ENCODE measurements around the gene CHST13. TPM values are rescaled to one million over a fixed set of nuclear protein-coding genes. Genes with fewer than 3 reads are reported as not detected.
"Not testable (repeated sequence)": the region's sequence is repeated elsewhere in the genome, so short reads cannot be mapped to it uniquely, and the experiment has no call there.

The CHST13 gene
- total RNA-seq, 2 experiments from 2014 or later = not detected

DNA sequence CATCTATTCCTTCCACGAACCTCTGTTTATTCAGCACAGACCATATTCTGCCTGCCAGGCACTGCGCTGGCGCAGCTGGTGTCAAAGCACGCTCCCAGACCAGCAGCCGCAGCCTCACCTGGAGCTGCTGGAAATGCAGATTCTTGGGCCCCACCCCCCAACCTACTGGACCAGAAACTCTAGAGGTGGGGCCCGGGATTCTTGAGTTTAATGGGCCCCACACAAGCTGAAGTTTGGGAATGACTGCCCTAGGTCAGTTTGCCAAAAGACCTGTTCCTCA is 7.0 kb downstream of the CHST13 start:
- H3K36me3 Mint-ChIP-seq (ENCODE audit: low read depth) = no peaks in the 10 kb centered on the region
- TF ChIP-seq CTCF (IDR thresholded peaks at IDR 0.05) = no peak
- no peak for ATAC-seq (ENCODE audit: poor library complexity)

GRCh38 chr3:126533506-126533905 is 9.6 kb downstream of the CHST13 start:
- H3K27ac ChIP-seq (ENCODE audit: low read depth in 1 of 2, low read length in 2 of 2) = no peak overlapping the region
- no peaks in the 10 kb centered on the region for H3K9me3 Mint-ChIP-seq
- intact Hi-C loops (cut with DNase I, micrococcal nuclease) = no loop called here
- H3K9me3 ChIP-seq (ENCODE audit: control insufficient read depth in 1 of 2, insufficient read depth in 1 of 2, low read length in 2 of 2) = no peaks in the 10 kb centered on the region
- ChIA-PET POLR2A (no interaction called here), CTCF (interaction anchor here (0.9 kb wide), 1 partner anchor 11 kb away, joined by 4 read pairs; no protein-coding TSS in a partner anchor)
- DNase-seq (no peak), ATAC-seq (ENCODE audit: poor library complexity) (no peak)
- no peak overlapping the region for H3K4me3 ChIP-seq (ENCODE audit: low read length)
- H3K36me3 Mint-ChIP-seq (ENCODE audit: low read depth) = no peaks in the 10 kb centered on the region
- peaks cover 6% of the 10 kb centered on the region for H3K27me3 Mint-ChIP-seq
- H3K4me1 Mint-ChIP-seq (ENCODE audit: low read depth) = no peaks in the 10 kb centered on the region
- no peaks in the 10 kb centered on the region for H3K27me3 ChIP-seq (ENCODE audit: control insufficient read depth in 1 of 2, insufficient read depth in 2 of 2, low read length in 2 of 2)
- H3K4me3 Mint-ChIP-seq = no peak overlapping the region
- H3K27ac Mint-ChIP-seq = no peak overlapping the region
- no peaks in the 10 kb centered on the region for H3K36me3 ChIP-seq (ENCODE audit: insufficient read depth, low read length)
- TF ChIP-seq CTCF (IDR thresholded peaks at IDR 0.05) = no peak
- H3K4me1 ChIP-seq (ENCODE audit: insufficient read depth, low read length) = no peaks in the 10 kb centered on the region

More for the DNA sequence above, 7.0 kb downstream of the CHST13 start:
- H3K4me1 Mint-ChIP-seq (ENCODE audit: low read depth) = no peaks in the 10 kb centered on the region
- no peak overlapping the region for H3K27ac ChIP-seq (ENCODE audit: low read depth in 1 of 2, low read length in 2 of 2)
- no peaks in the 10 kb centered on the region for H3K9me3 ChIP-seq (ENCODE audit: control insufficient read depth in 1 of 2, insufficient read depth in 1 of 2, low read length in 2 of 2)
- peaks cover 7% of the 10 kb centered on the region for H3K27me3 Mint-ChIP-seq
- H3K4me3 ChIP-seq (ENCODE audit: low read length) = no peak overlapping the region
- intact Hi-C loops (cut with DNase I, micrococcal nuclease) = no loop called here
- H3K4me3 Mint-ChIP-seq = no peak overlapping the region
- no peaks in the 10 kb centered on the region for H3K4me1 ChIP-seq (ENCODE audit: insufficient read depth, low read length)
- DNase-seq = no peak
- ChIA-PET POLR2A (no interaction called here), CTCF (no interaction called here)
- H3K9me3 Mint-ChIP-seq = no peaks in the 10 kb centered on the region
- no peak overlapping the region for H3K27ac Mint-ChIP-seq
- no peaks in the 10 kb centered on the region for H3K36me3 ChIP-seq (ENCODE audit: insufficient read depth, low read length)
- no peaks in the 10 kb centered on the region for H3K27me3 ChIP-seq (ENCODE audit: control insufficient read depth in 1 of 2, insufficient read depth in 2 of 2, low read length in 2 of 2)

- H3K36me3 ChIP-seq (ENCODE audit: insufficient read depth, low read length); H3K27me3 ChIP-seq (ENCODE audit: control insufficient read depth in 1 of 2, insufficient read depth in 2 of 2, low read length in 2 of 2); H3K9me3 Mint-ChIP-seq; intact Hi-C loops (cut with DNase I, micrococcal nuclease); H3K27me3 Mint-ChIP-seq; ATAC-seq (ENCODE audit: poor library complexity); H3K4me3 ChIP-seq (ENCODE audit: low read length); H3K4me1 ChIP-seq (ENCODE audit: insufficient read depth, low read length); POLR2A ChIA-PET; DNase-seq; CTCF ChIA-PET; H3K9me3 ChIP-seq (ENCODE audit: control insufficient read depth in 1 of 2, insufficient read depth in 1 of 2, low read length in 2 of 2); H3K4me1 Mint-ChIP-seq (ENCODE audit: low read depth); H3K27ac ChIP-seq (ENCODE audit: low read depth in 1 of 2, low read length in 2 of 2); H3K27ac Mint-ChIP-seq; H3K36me3 Mint-ChIP-seq (ENCODE audit: low read depth); H3K4me3 Mint-ChIP-seq: not testable (repeated sequence)
Measured at GRCh38 chr3:126534716-126535115, 10.8 kb downstream of the CHST13 start.

DNA sequence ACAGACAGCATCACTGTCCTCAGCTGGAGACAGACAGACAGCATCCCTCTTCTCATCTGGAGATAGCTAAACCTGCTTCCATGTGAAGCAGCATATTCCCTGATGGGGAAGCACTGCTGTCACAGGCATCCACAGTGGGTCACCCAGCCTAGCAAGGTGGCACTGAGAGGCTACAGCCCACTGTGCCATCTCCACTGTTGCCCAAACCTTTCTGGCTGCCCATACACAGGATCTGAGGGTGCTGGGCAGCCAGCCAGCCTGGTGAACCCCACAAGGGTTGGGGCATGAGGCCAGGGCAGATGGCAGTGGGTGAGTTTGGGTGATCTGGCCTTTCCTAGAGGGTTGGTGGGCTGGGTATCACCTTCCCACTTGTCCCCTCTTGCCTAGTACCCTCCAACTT is 11.7 kb downstream of the CHST13 start:
- no peak for ATAC-seq (ENCODE audit: poor library complexity)
- Histone ChIP-seq H3K4me1 (ENCODE audit: insufficient read depth, low read length) (no peaks in the 10 kb centered on the region), H3K27ac (ENCODE audit: low read depth in 1 of 2, low read length in 2 of 2) (no peak overlapping the region), H3K36me3 (ENCODE audit: insufficient read depth, low read length) (no peaks in the 10 kb centered on the region), H3K4me3 (ENCODE audit: low read length) (no peak overlapping the region), H3K9me3 (ENCODE audit: control insufficient read depth in 1 of 2, insufficient read depth in 1 of 2, low read length in 2 of 2) (no peaks in the 10 kb centered on the region), H3K27me3 (ENCODE audit: control insufficient read depth in 1 of 2, insufficient read depth in 2 of 2, low read length in 2 of 2) (no peaks in the 10 kb centered on the region)
- H3K9me3 Mint-ChIP-seq = no peaks in the 10 kb centered on the region
- no peaks in the 10 kb centered on the region for H3K36me3 Mint-ChIP-seq (ENCODE audit: low read depth)
- H3K4me1 Mint-ChIP-seq (ENCODE audit: low read depth) = no peaks in the 10 kb centered on the region
- H3K4me3 Mint-ChIP-seq = no peak overlapping the region
- POLR2A ChIA-PET = no interaction called here
- no peak for DNase-seq
- no peak overlapping the region for H3K27ac Mint-ChIP-seq
- intact Hi-C loops (cut with DNase I, micrococcal nuclease) = no loop called here
- CTCF ChIA-PET = no interaction called here
- peaks cover 6% of the 10 kb centered on the region for H3K27me3 Mint-ChIP-seq
- TF ChIP-seq CTCF (IDR thresholded peaks at IDR 0.05) = no peak
